GM18519 (cell line): ENCODE data around the gene UXS1.
A peak's percentile ranks its signal among the peaks of the same experiment; 100 is the strongest.
"Not testable (repeated sequence)": the region's sequence is repeated elsewhere in the genome, so short reads cannot be mapped to it uniquely, and the experiment has no call there.

ENCODE experiments used
- ATAC-seq: cut with Tn5 transposase; IDR thresholded peaks from one replicate; pipeline ENCODE4 v1.9.1; 2021; ENCODE audit warnings: mild to moderate bottlenecking, moderate library complexity; ENCODE audit not compliant: unreplicated experiment, low FRiP score

Gene UXS1

GRCh38 chr2:106193977-106194778 is at the start of gene UXS1:
Gene UXS1 (minus strand): TSS chr2:106194301. CDS start chr2:106194241, 60 bp downstream.
- ATAC-seq, result peak; percentile 66

DNA sequence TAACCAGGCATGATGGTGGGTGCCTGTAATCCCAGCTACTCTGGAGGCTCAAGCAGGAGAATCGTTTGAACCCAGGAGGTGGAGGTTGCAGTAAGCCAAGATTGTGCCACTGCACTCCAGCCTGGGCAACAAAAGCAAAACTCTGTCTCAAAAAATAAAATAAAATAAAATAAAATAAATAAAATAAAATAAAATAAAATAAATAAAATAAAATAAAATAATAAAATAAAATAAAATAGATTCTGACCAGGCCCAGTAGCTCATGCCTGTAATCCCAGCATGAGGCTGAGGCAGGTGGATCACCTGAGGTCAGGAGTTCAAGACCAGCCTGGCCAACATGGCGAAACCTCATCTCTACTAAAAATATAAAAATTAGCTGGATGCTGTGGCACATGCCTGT is 45.4 kb upstream of the UXS1 start:
- not testable (repeated sequence) for ATAC-seq

GRCh38 chr2:106235392-106235791 is 41.3 kb upstream of the UXS1 start:
- not testable (repeated sequence) for ATAC-seq

DNA sequence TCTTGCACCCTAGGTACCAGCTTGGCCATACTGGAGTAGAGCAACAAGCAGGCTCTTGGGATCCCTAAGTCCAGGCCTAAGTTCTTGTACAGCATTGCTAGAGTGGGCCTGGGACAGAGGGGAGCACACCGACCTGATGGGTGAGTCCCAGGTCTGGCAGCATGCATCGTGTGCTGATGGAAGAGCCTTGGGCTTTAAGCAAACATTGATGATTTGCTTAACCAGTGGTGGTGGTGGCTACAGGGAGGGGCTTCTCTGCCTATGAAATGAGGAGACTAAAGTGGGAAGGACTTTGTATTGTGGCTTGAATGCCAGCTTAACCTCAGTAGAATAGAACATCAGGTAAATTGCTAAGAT is 39.2 kb upstream of the UXS1 start:
- no peak for ATAC-seq

DNA sequence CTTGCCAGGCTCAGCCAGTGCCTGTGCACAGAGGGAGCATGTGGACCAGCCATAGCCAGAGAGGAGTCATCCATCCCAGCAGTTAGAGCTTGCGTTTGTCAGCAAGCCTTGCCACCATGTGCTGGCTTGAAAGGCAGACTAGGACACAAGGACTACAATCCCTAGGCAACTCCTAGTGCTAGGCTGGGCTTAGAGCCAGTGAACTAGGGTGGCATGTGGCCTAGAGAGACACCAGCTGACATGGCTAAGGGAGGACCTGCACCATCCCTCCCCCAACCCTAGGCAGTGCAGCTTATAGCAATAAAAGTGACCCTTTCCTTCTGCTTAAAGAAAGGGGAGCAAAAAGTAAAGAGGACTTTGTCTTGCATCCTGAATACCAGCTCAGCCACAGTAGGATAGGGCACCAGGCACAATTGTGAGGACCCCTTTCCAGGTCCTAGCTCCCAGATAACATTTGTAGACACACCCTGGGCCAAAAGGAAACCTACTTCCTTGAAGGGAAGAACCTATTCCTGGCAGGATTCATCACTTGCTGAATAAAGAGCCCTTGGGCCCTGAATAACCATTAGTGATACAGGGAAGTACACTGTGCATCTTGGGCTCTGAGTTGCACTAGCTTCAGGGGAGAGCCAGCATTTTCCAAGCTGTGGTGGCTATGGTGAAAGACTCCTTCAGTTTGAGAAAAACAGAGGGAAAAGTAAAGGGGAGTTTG is 38.7 kb upstream of the UXS1 start:
- ATAC-seq, result no peak

- no peak for ATAC-seq
Measured at GRCh38 chr2:106223347-106223746, 29.2 kb upstream of the UXS1 start.

DNA sequence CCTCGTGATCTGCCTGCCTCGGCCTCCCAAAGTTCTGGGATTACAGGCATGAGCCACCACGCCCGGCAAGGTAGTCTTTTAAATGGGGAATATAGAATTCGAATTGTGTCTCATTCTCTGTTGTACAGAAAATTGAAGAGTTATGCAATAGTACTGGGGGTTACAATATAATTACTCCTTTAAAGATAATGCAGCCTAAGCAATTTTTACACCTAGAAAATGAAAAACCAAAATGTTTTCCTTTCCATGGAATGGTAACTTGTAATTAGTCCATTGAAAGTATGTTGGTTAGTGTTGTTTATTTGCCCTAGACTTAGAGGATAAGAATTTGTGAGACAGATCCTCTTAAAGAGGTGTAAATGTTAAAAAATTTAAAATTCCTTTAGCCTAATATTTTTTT is 28.0 kb upstream of the UXS1 start:
- not testable (repeated sequence) for ATAC-seq

DNA sequence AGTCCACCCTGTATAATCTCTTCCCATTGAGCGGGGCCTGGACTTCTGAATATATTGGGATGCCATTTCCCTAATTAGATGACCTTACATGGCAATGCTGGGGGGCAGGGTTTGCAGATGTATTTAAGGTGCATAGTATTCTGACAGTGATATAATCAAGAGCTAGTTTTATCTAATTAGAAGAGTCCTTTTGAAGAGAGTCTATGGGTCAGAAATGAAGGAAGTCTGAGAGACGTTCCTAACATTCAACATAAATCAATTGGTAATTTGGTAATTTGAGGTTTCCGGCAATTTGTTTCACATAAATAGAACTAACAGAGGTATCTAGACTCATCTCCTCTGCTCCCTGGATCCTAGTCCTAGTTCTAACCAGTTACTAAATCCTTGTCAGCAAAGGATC is 25.7 kb upstream of the UXS1 start:
- ATAC-seq, result no peak

- not testable (repeated sequence) for ATAC-seq
Measured at GRCh38 chr2:106219157-106219556, 25.1 kb upstream of the UXS1 start.

DNA sequence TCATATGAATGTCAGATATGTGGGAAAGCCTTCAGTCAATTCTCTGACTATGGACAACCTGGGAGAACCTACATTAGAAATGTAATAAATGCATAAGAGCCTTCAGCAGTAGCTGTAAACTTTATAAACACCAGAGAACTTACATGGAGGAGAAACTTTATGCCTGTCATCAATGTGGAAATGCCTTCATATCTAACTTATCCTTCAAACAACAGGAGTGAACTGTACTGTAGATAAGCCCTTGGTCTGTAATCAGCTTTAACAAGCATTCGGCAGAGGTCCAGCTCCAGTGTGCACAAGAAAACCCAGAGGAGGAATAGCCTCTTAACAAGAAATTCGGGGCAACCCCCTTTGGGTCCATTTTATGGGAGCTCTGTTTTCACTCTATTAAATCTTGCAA is 14.8 kb upstream of the UXS1 start:
- ATAC-seq, result no peak

DNA sequence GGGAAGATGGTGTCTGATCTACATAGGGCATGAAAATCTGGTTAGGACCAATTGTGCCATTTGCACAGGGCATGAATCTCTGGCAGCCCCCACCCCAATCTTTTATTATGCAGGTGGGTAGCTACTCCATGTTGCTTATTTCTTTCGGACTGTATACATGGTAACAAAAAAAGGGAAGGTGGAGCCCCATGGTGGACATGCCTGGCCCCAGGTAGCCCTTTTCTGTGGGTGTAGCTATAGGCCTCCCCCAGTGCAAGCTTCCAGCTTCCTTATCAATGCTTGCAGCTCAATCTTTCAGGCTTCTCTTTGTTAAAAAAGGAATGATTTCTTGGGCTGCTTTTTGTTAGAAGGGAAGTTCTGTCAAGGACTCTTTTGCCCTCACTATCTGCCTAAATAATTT is 14.3 kb upstream of the UXS1 start:
- no peak for ATAC-seq

DNA sequence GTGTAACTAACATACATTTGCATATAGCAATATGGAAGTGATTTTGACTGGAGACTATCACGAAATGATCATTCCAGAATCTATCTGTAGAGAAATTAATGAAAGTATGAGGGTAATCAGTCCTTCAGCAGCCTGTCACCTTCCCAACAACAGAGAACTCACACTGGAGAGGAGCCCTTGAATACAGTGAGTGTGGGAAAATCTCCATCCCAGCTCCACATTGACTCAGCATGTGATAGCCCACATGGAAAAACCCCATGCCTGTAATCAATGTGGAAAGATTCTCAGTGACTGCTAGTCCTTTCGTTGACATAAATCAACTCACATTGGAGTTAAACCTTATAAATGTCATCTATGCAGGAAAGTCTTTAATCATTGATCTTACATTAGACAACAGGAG is 13.1 kb upstream of the UXS1 start:
- ATAC-seq, result no peak

DNA sequence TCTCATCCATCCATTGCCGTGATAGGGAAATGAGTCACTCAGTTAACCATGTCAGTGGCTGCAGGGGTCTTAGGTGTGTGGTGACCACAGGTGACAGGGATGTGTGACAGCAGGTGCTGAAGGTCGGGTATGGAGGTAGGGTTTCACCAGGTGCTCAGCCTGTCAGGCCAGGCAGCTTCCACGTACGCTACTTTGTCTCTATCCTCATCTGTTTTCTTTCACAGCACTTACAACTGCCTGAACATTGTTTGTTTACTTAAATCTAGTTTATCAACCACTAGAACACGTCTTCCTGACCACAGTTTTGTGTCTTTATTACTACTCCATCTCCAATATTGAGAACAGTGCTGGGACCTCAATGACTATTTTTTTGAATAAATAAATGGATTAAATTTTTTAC is 11.4 kb upstream of the UXS1 start:
- ATAC-seq, result no peak

DNA sequence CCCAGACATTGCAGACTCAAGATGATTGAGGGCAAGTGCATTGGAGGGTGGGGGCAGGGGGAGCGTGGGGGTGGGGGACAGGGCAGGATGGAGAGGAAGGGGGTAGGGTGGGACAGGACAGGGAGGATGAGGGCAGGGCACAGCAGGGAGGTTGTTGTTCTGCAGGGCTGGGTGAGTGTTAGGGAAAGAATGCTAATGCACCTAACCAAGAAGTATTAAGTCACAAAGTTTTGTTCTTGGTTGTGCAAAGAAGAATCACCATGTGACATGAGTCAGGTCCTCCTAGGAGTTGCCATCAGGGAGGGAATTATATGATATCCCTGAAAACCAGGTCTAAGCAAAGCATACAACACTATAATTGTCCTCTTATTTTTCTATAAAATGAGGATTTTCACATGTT is 10.4 kb upstream of the UXS1 start:
- ATAC-seq, result not testable (repeated sequence)

DNA sequence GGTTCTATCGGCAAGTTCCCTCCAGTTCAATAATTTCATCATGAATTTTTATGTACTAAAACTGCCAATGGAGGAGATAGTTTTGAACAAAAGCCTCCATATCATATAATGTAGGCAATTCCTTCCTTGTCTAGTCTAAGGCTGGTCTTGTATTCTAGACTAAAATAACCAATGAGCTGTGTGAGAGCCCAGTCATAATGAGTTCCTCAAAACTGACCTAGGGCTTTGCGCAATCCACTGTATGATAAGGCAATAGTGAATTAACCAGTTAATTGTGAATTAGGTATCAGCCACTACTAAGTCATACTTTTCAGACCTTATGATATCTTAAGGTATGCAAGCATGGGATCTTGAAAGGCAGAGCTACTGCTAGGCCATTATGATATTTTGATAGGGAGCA is 7.6 kb upstream of the UXS1 start:
- no peak for ATAC-seq

- ATAC-seq, result no peak
Measured at GRCh38 chr2:106197878-106198277, 3.8 kb upstream of the UXS1 start.

DNA sequence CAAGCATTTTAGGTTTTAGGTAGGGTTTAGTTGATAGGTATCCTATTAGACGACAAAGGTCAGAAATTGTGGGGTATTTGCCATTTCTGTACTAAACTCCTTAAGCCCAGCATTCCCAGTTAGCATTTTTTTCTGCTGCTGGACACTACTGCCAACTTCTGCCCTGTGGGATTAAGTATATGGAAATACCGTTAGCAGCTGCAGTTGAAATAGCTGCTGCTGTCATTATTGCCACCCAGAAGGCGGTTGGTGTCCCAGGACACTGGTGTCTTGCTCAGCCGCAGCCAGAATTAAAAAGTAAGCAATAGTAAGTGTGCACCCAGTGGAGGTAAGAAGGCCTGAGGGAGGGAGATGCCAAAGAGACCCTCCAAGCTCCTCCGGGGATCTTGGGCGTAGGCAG is 1.9 kb upstream of the UXS1 start:
- no peak for ATAC-seq

GRCh38 chr2:106195456-106195855 is 1.4 kb upstream of the UXS1 start:
- ATAC-seq, result no peak

DNA sequence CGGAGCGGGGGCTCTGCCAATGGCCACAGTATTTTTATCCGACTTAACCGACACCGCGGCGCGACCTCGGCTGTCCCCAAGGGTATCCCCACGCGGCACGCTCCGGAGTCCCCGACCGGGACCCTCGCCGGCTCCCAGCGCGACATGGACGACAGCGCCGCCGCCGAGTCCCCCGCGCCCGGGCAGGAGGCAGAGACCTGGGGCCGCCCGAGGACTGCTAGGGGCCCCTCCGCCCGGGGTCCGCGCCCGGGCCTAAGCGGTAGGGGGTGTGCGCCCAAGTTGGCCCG is 468 bp downstream of the UXS1 start:
- ATAC-seq, result no peak

DNA sequence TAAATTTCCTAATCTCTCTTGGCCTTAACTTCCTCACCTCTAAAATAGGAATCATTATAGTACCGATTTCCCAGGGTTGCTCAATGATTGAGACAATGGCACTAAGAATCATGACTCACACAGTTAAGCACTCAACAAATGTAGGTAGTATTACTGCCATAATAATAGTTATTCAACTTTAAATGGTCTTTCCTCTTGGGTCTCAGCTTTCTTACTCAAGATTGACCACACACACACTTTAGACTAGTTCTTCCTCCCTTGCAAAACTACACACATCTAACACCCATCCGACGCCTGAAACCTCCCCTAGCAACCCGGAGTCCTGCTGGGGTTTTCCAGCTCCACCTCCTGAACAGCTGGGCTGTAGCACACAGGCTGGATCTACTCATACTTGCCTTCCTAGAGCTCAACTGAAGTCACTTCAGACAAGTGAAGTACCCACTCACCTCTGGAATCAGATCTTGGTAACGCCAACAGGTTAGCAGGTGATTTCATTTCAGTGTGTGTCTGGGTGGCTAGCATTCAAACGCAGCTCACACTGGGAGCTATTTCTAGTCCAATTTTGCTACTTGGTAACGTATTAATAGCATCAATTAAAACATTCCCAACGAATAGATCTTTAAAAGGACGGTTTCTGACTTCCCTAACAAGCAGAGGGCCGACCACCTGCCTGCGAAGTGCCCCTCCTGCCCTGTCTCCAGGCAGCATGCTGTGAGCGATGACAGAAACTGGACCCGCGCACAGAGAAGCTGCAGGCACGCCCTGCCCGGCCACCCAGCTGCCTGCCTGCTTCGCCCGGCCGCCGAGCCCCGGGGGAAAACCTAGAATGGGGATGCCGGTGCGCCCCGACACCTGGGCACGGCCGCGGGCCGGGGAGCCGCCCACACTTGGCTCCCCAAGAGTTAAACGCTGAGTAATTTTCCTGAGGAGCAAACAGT is 1.1 kb downstream of the UXS1 start:
- peak; percentile 45 for ATAC-seq

- no peak for ATAC-seq
Measured at GRCh38 chr2:106191511-106192016, 2.5 kb downstream of the UXS1 start.
